Skeletal muscle satellite cell (primary cell): ENCODE data around the gene MBLAC1.
"Not testable (repeated sequence)": the region's sequence is repeated elsewhere in the genome, so short reads cannot be mapped to it uniquely, and the experiment has no call there.

ENCODE experiments used
- H3K27me3 ChIP-seq: 2 replicates; pipeline ENCODE4 v1.7.0; 2013; ENCODE audit warnings: low read length; ENCODE audit not compliant: control insufficient read depth, insufficient read depth
- H3K36me3 ChIP-seq: 2 replicates; pipeline ENCODE4 v1.7.0; 2013; ENCODE audit warnings: mild to moderate bottlenecking, control low read depth, low read length; ENCODE audit not compliant: insufficient read depth
- H3K4me1 ChIP-seq: 2 replicates; pipeline ENCODE4 v1.7.0; 2013; ENCODE audit warnings: low read length; ENCODE audit not compliant: control insufficient read depth, insufficient read depth
- H3K4me2 ChIP-seq: 2 replicates; pipeline ENCODE4 v1.7.0; 2013; ENCODE audit warnings: mild to moderate bottlenecking, low read length
- H3K4me3 ChIP-seq: 2 replicates; pipeline ENCODE4 v1.7.0; 2013; ENCODE audit warnings: low read length
- H3K9ac ChIP-seq: 2 replicates; pipeline ENCODE4 v1.7.0; 2013; ENCODE audit warnings: mild to moderate bottlenecking, low read depth, low read length, moderate library complexity
- H3K9me3 ChIP-seq: replicated peaks from 2 replicates; pipeline ENCODE4 v1.7.0; 2013; ENCODE audit warnings: mild to moderate bottlenecking, control low read depth, low read length

The MBLAC1 gene

GRCh38 chr7:100128637-100128963 is 1.8 kb downstream of the MBLAC1 start:
- Histone ChIP-seq H3K4me1 (peaks cover 10% of the 10 kb centered on the region), H3K4me3 (no peak overlapping the region), H3K36me3 (peaks cover 8% of the 10 kb centered on the region), H3K27me3 (no peaks in the 10 kb centered on the region), H3K9me3 (no peaks in the 10 kb centered on the region), H3K9ac (no peak overlapping the region), H3K4me2 (peak overlapping the region; percentile 99)

GRCh38 chr7:100130220-100130607 is 3.4 kb downstream of the MBLAC1 start:
- H3K4me3 ChIP-seq, H3K36me3 ChIP-seq, H3K4me1 ChIP-seq, H3K27me3 ChIP-seq, H3K9ac ChIP-seq, H3K9me3 ChIP-seq, H3K4me2 ChIP-seq: not testable (repeated sequence)

- no peaks in the 10 kb centered on the region for H3K36me3 ChIP-seq
- H3K27me3 ChIP-seq: peaks cover under 1% of the 10 kb centered on the region
- H3K9ac ChIP-seq: no peak overlapping the region
- peaks cover 10% of the 10 kb centered on the region for H3K4me1 ChIP-seq
- H3K4me3 ChIP-seq: no peak overlapping the region
- peak overlapping the region; percentile 73 for H3K4me2 ChIP-seq
- H3K9me3 ChIP-seq: no peaks in the 10 kb centered on the region
Measured at GRCh38 chr7:100130608-100131453, 4.1 kb downstream of the MBLAC1 start.

GRCh38 chr7:100132126-100132525 is 5.4 kb downstream of the MBLAC1 start:
- Histone ChIP-seq H3K4me1 (peaks cover 7% of the 10 kb centered on the region), H3K4me3 (no peak overlapping the region), H3K9ac (no peak overlapping the region), H3K27me3 (peaks cover 3% of the 10 kb centered on the region), H3K36me3 (no peaks in the 10 kb centered on the region), H3K4me2 (no peak overlapping the region), H3K9me3 (no peaks in the 10 kb centered on the region)

GRCh38 chr7:100132697-100133151 is 6.0 kb downstream of the MBLAC1 start:
- H3K4me2 ChIP-seq: no peak overlapping the region
- H3K4me1 ChIP-seq: peaks cover 6% of the 10 kb centered on the region
- no peaks in the 10 kb centered on the region for H3K36me3 ChIP-seq
- no peak overlapping the region for H3K4me3 ChIP-seq
- peaks cover 3% of the 10 kb centered on the region for H3K27me3 ChIP-seq
- H3K9me3 ChIP-seq: no peaks in the 10 kb centered on the region
- H3K9ac ChIP-seq: no peak overlapping the region

- no peak overlapping the region for H3K9ac ChIP-seq
- H3K4me3 ChIP-seq: no peak overlapping the region
- H3K27me3 ChIP-seq: peaks cover 20% of the 10 kb centered on the region
Measured at GRCh38 chr7:100137851-100138760, 11.3 kb downstream of the MBLAC1 start.

GRCh38 chr7:100141555-100141949 is 14.8 kb downstream of the MBLAC1 start:
- Histone ChIP-seq H3K4me3 (no peak overlapping the region), H3K36me3 (no peaks in the 10 kb centered on the region), H3K9ac (no peak overlapping the region)

More at GRCh38 chr7:100137851-100138760, 11.3 kb downstream of the MBLAC1 start:
- H3K36me3 ChIP-seq: no peaks in the 10 kb centered on the region
- no peaks in the 10 kb centered on the region for H3K4me1 ChIP-seq
- H3K4me2 ChIP-seq: no peak overlapping the region
- no peaks in the 10 kb centered on the region for H3K9me3 ChIP-seq

GRCh38 chr7:100142461-100142860 is 15.7 kb downstream of the MBLAC1 start:
- H3K27me3 ChIP-seq: peaks cover 17% of the 10 kb centered on the region

More at GRCh38 chr7:100141555-100141949, 14.8 kb downstream of the MBLAC1 start:
- Histone ChIP-seq H3K4me2 (no peak overlapping the region), H3K9me3 (no peaks in the 10 kb centered on the region), H3K4me1 (no peaks in the 10 kb centered on the region), H3K27me3 (peaks cover 17% of the 10 kb centered on the region)

GRCh38 chr7:100146350-100146749 is 19.6 kb downstream of the MBLAC1 start:
- not testable (repeated sequence) for H3K9ac ChIP-seq, H3K4me3 ChIP-seq, H3K4me2 ChIP-seq, H3K4me1 ChIP-seq, H3K9me3 ChIP-seq, H3K27me3 ChIP-seq, H3K36me3 ChIP-seq

More at GRCh38 chr7:100142461-100142860, 15.7 kb downstream of the MBLAC1 start:
- Histone ChIP-seq H3K4me1 (no peaks in the 10 kb centered on the region), H3K4me3 (no peak overlapping the region), H3K36me3 (no peaks in the 10 kb centered on the region), H3K9ac (no peak overlapping the region), H3K4me2 (no peak overlapping the region), H3K9me3 (no peaks in the 10 kb centered on the region)

GRCh38 chr7:100147278-100147677 is 20.5 kb downstream of the MBLAC1 start:
- Histone ChIP-seq H3K9ac (no peak overlapping the region), H3K27me3 (peaks cover 5% of the 10 kb centered on the region), H3K9me3 (no peaks in the 10 kb centered on the region), H3K4me3 (no peak overlapping the region), H3K4me2 (no peak overlapping the region), H3K4me1 (peaks cover 7% of the 10 kb centered on the region), H3K36me3 (no peaks in the 10 kb centered on the region)

GRCh38 chr7:100148225-100148558 is 21.4 kb downstream of the MBLAC1 start:
- Histone ChIP-seq H3K4me2 (peak overlapping the region; percentile 86), H3K4me1 (peaks cover 7% of the 10 kb centered on the region), H3K4me3 (peak overlapping the region; percentile 65), H3K27me3 (no peaks in the 10 kb centered on the region), H3K36me3 (peaks cover 2% of the 10 kb centered on the region), H3K9ac (peak overlapping the region; percentile 64), H3K9me3 (no peaks in the 10 kb centered on the region)
